CD4-positive, alpha-beta T cell (primary cell): ENCODE data around the gene PDX1. TPM values are rescaled to one million over a fixed set of nuclear protein-coding genes. Genes with fewer than 3 reads are reported as not detected.

ENCODE experiments used
- ATAC-seq: fragments of 200-7000 bp; cut with Tn5 transposase; one replicate; pipeline ENCODE4 v1.10.0; 2022; ENCODE audit warnings: mild to moderate bottlenecking; ENCODE audit not compliant: poor library complexity
- CTCF ChIA-PET: fragments of 350-600 bp; sonication (Branson Sonifier 250); formaldehyde crosslinking; loops from one replicate; lab custom pipeline; 2021; ENCODE audit warnings: antibody characterized with exemption, inconsistent platforms; lab: Charles Lee
- POLR2A ChIA-PET: fragments of 350-600 bp; sonication (Branson Sonifier 250); formaldehyde crosslinking; loops from one replicate; lab custom pipeline; 2021; ENCODE audit warnings: antibody characterized with exemption, inconsistent platforms; lab: Charles Lee
- DNase-seq, 14 experiments: peaks; one replicate each; pipeline ENCODE4 v3.0.0-alpha.2; 2013 to 2020; ENCODE audit warnings: mixed read lengths in 2 of 14
- H3K27ac ChIP-seq, 2 donors: one replicate each; pipeline versions ENCODE4 v1.5.1 to v1.7.0; 2013; ENCODE audit warnings: low read length in 2 of 2, low read depth in 1 of 2, mild to moderate bottlenecking in 1 of 2
- H3K27me3 ChIP-seq, 2 experiments: 1 replicate in 1 of 2; 2 replicates in 1 of 2; pipeline versions ENCODE4 v1.6.1 to v1.7.0; 2013; ENCODE audit warnings: low read length in 2 of 2, control low read depth in 1 of 2, mild to moderate bottlenecking in 1 of 2, moderate library complexity in 1 of 2; ENCODE audit not compliant: insufficient read depth in 2 of 2, control insufficient read depth in 1 of 2
- H3K36me3 ChIP-seq: one replicate; pipeline ENCODE4 v1.6.1; 2013; ENCODE audit warnings: low read length, control low read depth; ENCODE audit not compliant: insufficient read depth
- H3K4me1 ChIP-seq: one replicate; pipeline ENCODE4 v1.6.1; 2013; ENCODE audit warnings: low read length, control low read depth; ENCODE audit not compliant: insufficient read depth
- H3K4me3 ChIP-seq: one replicate; pipeline ENCODE4 v1.5.1; 2013; ENCODE audit warnings: mild to moderate bottlenecking, low read length, moderate library complexity
- H3K9me3 ChIP-seq, 2 experiments: 1 replicate in 1 of 2; 2 replicates in 1 of 2; pipeline versions ENCODE4 v1.6.1 to v1.7.0; 2013; ENCODE audit warnings: low read length in 2 of 2, mild to moderate bottlenecking in 2 of 2, control low read depth in 1 of 2, moderate library complexity in 1 of 2; ENCODE audit not compliant: control insufficient read depth in 1 of 2, insufficient read depth in 1 of 2
- H3K27ac Mint-ChIP-seq: one replicate; pipeline ENCODE4 v1.8.0; 2020; ENCODE audit warnings: mixed read lengths
- H3K27me3 Mint-ChIP-seq: one replicate; pipeline ENCODE4 v1.8.0; 2021; ENCODE audit warnings: mixed read lengths
- H3K36me3 Mint-ChIP-seq: one replicate; pipeline ENCODE4 v1.8.0; 2021; ENCODE audit warnings: low read depth, mixed read lengths
- H3K4me1 Mint-ChIP-seq: one replicate; pipeline ENCODE4 v1.8.0; 2021; ENCODE audit warnings: low read depth, mixed read lengths
- H3K4me3 Mint-ChIP-seq: one replicate; pipeline ENCODE4 v1.8.0; 2020; ENCODE audit warnings: mild to moderate bottlenecking, mixed read lengths
- H3K9me3 Mint-ChIP-seq: one replicate; pipeline ENCODE4 v1.8.0; 2020; ENCODE audit warnings: mixed read lengths
- intact Hi-C, 2 experiments: fragments of 100-400 bp; cut with DNase I in 1 of 2; cut with micrococcal nuclease in 1 of 2; formaldehyde crosslinking; loops; one replicate each; pipeline versions ENCODE4 v1.15.1 to v1.9.0; 2023 to 2025; cut with DNase I, micrococcal nuclease
- total RNA-seq, 174 experiments: library from RNA in 2 of 174; stranded (reverse) in 2 of 174; gene quantifications; one replicate each; pipeline ENCODE4 v1.2.3 and lab custom pipeline; 2021 to 2026
- TF ChIP-seq, protein P1 (sequence below): fragments of 200-600 bp; IDR thresholded peaks from one replicate; pipeline ENCODE4 v1.8.0; 2022; ENCODE audit warnings: antibody characterized with exemption, mild to moderate bottlenecking

Gene PDX1
- total RNA-seq, 2 experiments from 2014 or later, result not detected

DNA sequence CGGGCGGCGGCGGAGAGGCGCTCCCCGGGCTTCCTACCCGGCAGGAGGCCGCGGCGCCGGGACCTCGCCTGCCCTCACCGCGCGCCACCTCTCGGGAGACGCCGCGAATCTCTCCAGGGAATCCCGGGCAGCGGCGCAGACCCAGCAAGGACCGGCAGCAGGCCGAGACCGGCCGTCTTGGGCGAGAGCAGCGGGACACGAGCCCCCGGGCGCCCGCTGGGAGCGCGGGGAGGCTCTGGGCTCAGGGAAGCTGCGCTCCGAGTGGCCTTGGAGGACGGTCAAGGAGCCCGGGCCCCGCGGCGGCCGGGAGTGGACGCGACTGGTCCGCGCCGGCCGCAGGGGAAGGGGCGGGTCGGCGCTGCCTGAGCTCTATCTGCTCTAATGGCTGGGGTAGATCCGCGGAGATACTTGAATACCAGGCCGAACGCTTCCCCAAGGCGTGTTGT, 34.6 kb downstream of the PDX1 start:
- H3K36me3 Mint-ChIP-seq, result no peaks in the 10 kb centered on the region
- Histone ChIP-seq H3K9me3 (no peaks in the 10 kb centered on the region), H3K27ac (no peak overlapping the region), H3K4me1 (peaks cover 16% of the 10 kb centered on the region), H3K36me3 (no peaks in the 10 kb centered on the region), H3K27me3 (peaks cover 37 to 85% of the 10 kb centered on the region in 2 experiments), H3K4me3 (peak overlapping the region; percentile 44)
- intact Hi-C loops, result no loop called here
- DNase-seq (peak in 2 of 14 experiments; percentile 20 to 26), ATAC-seq (no peak)
- TF ChIP-seq, protein P1, sequence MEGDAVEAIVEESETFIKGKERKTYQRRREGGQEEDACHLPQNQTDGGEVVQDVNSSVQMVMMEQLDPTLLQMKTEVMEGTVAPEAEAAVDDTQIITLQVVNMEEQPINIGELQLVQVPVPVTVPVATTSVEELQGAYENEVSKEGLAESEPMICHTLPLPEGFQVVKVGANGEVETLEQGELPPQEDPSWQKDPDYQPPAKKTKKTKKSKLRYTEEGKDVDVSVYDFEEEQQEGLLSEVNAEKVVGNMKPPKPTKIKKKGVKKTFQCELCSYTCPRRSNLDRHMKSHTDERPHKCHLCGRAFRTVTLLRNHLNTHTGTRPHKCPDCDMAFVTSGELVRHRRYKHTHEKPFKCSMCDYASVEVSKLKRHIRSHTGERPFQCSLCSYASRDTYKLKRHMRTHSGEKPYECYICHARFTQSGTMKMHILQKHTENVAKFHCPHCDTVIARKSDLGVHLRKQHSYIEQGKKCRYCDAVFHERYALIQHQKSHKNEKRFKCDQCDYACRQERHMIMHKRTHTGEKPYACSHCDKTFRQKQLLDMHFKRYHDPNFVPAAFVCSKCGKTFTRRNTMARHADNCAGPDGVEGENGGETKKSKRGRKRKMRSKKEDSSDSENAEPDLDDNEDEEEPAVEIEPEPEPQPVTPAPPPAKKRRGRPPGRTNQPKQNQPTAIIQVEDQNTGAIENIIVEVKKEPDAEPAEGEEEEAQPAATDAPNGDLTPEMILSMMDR, result no peak
- peaks cover 18% of the 10 kb centered on the region for H3K4me1 Mint-ChIP-seq
- ChIA-PET CTCF (interaction anchor here (0.8 to 1.2 kb wide), 4 partner anchors 124 to 969 kb away, joined by 3 to 4 read pairs (median 4); no protein-coding TSS in a partner anchor), POLR2A (interaction anchor here (0.5 kb wide), 1 partner anchor 184 kb away, joined by 3 read pairs; the partner anchor contains the start of gene PAN3)
- no peak overlapping the region for H3K27ac Mint-ChIP-seq
- H3K9me3 Mint-ChIP-seq, result no peaks in the 10 kb centered on the region
- no peak overlapping the region for H3K4me3 Mint-ChIP-seq
- peaks cover 81% of the 10 kb centered on the region for H3K27me3 Mint-ChIP-seq

DNA sequence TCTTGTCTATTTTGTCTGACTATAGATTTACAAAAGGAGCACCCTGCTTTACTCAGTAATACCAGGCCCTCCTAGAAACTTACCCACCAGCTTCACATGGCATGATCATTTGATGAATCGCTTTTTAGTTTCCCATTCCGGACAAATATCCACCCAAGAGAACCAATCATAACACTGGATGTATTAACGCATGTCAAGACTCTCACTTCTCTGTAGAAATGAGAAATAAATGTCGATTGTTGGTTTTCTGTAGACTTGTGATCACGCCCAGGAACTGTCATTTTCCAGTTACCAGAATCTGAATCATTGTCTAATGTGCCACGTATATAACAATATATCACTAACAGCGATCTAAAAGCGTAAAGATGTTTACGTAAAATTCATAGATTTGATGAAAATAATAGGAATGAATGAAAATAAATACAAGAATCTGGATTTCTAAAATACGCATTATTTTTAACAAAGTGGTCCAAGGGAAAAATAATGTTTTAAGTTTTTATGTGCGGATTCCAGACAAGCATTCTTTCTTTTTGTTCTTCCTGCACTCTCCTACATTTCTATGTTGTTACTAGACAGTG, 35.3 kb downstream of the PDX1 start:
- H3K9me3 Mint-ChIP-seq, result no peaks in the 10 kb centered on the region
- Histone ChIP-seq H3K36me3 (no peaks in the 10 kb centered on the region), H3K4me3 (no peak overlapping the region), H3K4me1 (peaks cover 18% of the 10 kb centered on the region), H3K9me3 (peaks cover 0 to under 1% of the 10 kb centered on the region in 2 experiments), H3K27me3 (peaks cover 40 to 81% of the 10 kb centered on the region in 2 experiments), H3K27ac (no peak overlapping the region)
- ATAC-seq (no peak), DNase-seq (no peak)
- peaks cover 83% of the 10 kb centered on the region for H3K27me3 Mint-ChIP-seq
- H3K27ac Mint-ChIP-seq, result no peak overlapping the region
- TF ChIP-seq, protein P1, result no peak
- H3K4me1 Mint-ChIP-seq, result peaks cover 18% of the 10 kb centered on the region
- ChIA-PET POLR2A (no interaction called here), CTCF (no interaction called here)
- no peak overlapping the region for H3K4me3 Mint-ChIP-seq
- no peaks in the 10 kb centered on the region for H3K36me3 Mint-ChIP-seq
- intact Hi-C loops, result no loop called here

DNA sequence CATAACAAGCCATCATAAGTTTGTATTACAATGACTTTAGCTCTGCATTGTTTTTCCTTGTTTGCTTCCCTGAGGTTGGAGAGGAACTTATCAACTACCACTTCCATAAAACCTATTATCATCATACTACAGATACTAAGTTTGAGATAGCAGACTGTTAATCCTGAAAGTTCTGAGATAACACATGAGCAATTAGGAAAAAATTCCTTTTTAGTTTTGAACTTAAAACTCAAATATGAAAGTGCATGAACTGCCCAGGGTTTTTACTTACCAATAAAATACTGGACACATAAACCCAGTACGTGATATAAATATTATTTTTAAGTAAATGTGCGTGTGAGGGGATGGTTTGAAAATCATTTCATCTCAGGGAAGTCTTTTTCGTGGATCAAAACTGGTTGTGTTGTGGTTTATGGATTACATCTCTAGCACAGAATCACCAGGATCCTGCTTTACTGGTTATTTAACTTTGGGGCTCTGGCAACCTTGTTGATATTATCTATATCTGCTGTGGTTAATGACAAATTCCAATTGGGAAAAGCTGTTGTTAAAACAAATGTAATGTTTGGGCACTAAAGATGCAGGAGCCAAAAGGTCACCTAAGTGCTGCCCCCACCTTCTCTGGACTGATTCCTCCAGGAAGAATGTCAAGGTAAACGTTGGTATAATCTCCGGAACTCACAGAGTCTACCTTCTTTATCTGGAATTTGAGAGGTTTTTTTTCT, 36.9 kb downstream of the PDX1 start:
- no peaks in the 10 kb centered on the region for H3K36me3 ChIP-seq
- Mint-ChIP-seq H3K4me3 (no peak overlapping the region), H3K27ac (no peak overlapping the region), H3K27me3 (peaks cover 81% of the 10 kb centered on the region), H3K36me3 (no peaks in the 10 kb centered on the region), H3K4me1 (peaks cover 21% of the 10 kb centered on the region), H3K9me3 (no peaks in the 10 kb centered on the region)
- no peak overlapping the region for H3K27ac ChIP-seq
- peaks cover 54 to 90% of the 10 kb centered on the region in 2 experiments for H3K27me3 ChIP-seq
- peaks cover 0 to 6% of the 10 kb centered on the region in 2 experiments for H3K9me3 ChIP-seq
- ATAC-seq, result no peak
- intact Hi-C loops, result no loop called here
- POLR2A ChIA-PET, result no interaction called here
- H3K4me1 ChIP-seq, result peaks cover 31% of the 10 kb centered on the region
- TF ChIP-seq, protein P1, result no peak
- no peak for DNase-seq
- CTCF ChIA-PET, result no interaction called here
- no peak overlapping the region for H3K4me3 ChIP-seq
